ENCODE data around the gene CABLES2.
A peak's percentile ranks its signal among the peaks of the same experiment; 100 is the strongest.
"Not testable (repeated sequence)": the region's sequence is repeated elsewhere in the genome, so short reads cannot be mapped to it uniquely, and the experiment has no call there.

Gene CABLES2

GRCh38 chr20:62390317-62391164 is 16.5 kb downstream of the CABLES2 start:
- no peak for DNase-seq (ENCODE audit: low read depth in 2 of 2, low spot score in 1 of 2)

- no peak for DNase-seq (ENCODE audit: low read depth in 2 of 2, low spot score in 1 of 2)
Observed at GRCh38 chr20:62389601-62390087, 17.4 kb downstream of the CABLES2 start.

- DNase-seq (ENCODE audit: low read depth in 2 of 2, low spot score in 1 of 2) = no peak
Observed at GRCh38 chr20:62388839-62389600, 18.1 kb downstream of the CABLES2 start.

- DNase-seq (ENCODE audit: low read depth in 2 of 2, low spot score in 1 of 2) = no peak
Observed at GRCh38 chr20:62387933-62388635, 19.0 kb downstream of the CABLES2 start.

GRCh38 chr20:62387219-62387913 is 19.7 kb downstream of the CABLES2 start:
- no peak for DNase-seq (ENCODE audit: low read depth in 2 of 2, low spot score in 1 of 2)

- peak; percentile 70 to 85 for DNase-seq (ENCODE audit: low read depth in 2 of 2, low spot score in 1 of 2)
Observed at GRCh38 chr20:62386383-62387218, 20.5 kb downstream of the CABLES2 start, which contains the start of gene RPS21. TSS of gene RPS21 (plus strand) at chr20:62387103. CDS start at chr20:62387339, 236 bp downstream.

- peak; percentile 56 to 59 for DNase-seq (ENCODE audit: low read depth in 2 of 2, low spot score in 1 of 2)
Observed at GRCh38 chr20:62382306-62383198, 24.5 kb downstream of the CABLES2 start.

GRCh38 chr20:62381842-62382241 is 25.2 kb downstream of the CABLES2 start:
- no peak for DNase-seq (ENCODE audit: low read depth in 2 of 2, low spot score in 1 of 2)

GRCh38 chr20:62381202-62381797 is 25.8 kb downstream of the CABLES2 start:
- DNase-seq (ENCODE audit: low read depth in 2 of 2, low spot score in 1 of 2) = no peak

- DNase-seq (ENCODE audit: low read depth in 2 of 2, low spot score in 1 of 2) = no peak
Observed at GRCh38 chr20:62378215-62378614, 28.9 kb downstream of the CABLES2 start.

GRCh38 chr20:62377615-62378178 is 29.4 kb downstream of the CABLES2 start:
- no peak for DNase-seq (ENCODE audit: low read depth in 2 of 2, low spot score in 1 of 2)

GRCh38 chr20:62377064-62377461 is 30.0 kb downstream of the CABLES2 start:
- no peak for DNase-seq (ENCODE audit: low read depth in 2 of 2, low spot score in 1 of 2)

GRCh38 chr20:62376112-62377063 is 30.7 kb downstream of the CABLES2 start:
- DNase-seq (ENCODE audit: low read depth in 2 of 2, low spot score in 1 of 2) = no peak

GRCh38 chr20:62374331-62375152 is 32.5 kb downstream of the CABLES2 start:
- DNase-seq (ENCODE audit: low read depth in 2 of 2, low spot score in 1 of 2) = no peak

- DNase-seq (ENCODE audit: low read depth in 2 of 2, low spot score in 1 of 2) = not testable (repeated sequence)
Observed at GRCh38 chr20:62373631-62374179, 33.4 kb downstream of the CABLES2 start.
